Measurements from ENCODE around the gene SLC27A3.
A peak's percentile ranks its signal among the peaks of the same experiment; 100 is the strongest.

Gene SLC27A3

DNA sequence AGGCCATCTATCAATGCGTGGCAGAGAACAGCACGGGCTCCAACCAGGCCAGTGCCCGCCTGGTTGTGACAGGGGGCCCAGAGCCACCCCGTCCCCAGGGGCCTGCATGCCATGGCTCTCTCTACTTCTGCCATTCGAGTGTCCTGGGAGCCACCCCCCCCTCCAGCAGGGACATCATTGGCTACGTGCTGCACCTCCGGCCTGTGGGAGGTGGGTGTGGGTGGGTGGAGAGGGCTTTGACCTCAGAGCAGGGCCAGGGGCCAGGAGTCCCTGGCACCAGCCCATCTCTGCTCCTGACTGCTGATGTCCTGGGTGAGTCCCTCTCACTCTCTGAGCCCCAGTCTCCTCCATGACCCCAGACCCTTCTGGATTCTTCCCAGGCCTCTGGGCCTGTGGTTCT lies 25.3 kb downstream of the SLC27A3 start:
- DNase-seq (ENCODE audit: low read depth), result no peak

DNA sequence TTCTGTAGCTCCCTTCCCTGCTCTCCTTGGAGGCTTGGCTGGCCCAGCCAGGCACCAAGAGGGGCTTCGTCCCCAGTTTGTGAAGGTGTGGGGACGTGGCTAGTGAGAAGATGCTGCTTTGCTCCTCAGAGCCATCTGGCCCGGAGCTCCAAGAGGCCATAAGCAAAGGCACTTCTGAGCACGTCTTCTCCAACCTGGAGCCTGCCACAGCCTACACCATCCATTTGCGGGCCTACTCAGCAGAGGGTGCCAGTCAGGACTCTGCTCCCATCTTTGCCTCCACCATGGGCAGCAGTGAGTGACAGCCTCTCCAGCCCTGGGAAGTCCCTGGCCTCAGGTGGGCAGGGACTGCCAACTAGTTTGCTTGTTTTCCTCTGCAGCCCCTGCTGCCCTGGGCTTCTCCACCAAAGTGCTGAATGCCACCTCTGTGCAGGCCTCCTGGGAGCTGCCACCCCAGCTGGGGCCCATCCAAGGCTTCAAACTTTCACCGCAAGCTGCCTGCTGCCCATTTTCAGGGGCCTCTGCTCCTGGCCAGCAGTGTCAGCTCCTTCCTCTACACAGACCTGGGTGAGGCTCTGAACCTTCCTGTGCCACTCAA lies 25.9 kb downstream of the SLC27A3 start:
- no peak overlapping the region for H3K4me3 ChIP-seq (ENCODE audit: control insufficient read depth, low read depth, low read length)
- DNase-seq (ENCODE audit: low read depth), result no peak
- TF ChIP-seq, protein P1, sequence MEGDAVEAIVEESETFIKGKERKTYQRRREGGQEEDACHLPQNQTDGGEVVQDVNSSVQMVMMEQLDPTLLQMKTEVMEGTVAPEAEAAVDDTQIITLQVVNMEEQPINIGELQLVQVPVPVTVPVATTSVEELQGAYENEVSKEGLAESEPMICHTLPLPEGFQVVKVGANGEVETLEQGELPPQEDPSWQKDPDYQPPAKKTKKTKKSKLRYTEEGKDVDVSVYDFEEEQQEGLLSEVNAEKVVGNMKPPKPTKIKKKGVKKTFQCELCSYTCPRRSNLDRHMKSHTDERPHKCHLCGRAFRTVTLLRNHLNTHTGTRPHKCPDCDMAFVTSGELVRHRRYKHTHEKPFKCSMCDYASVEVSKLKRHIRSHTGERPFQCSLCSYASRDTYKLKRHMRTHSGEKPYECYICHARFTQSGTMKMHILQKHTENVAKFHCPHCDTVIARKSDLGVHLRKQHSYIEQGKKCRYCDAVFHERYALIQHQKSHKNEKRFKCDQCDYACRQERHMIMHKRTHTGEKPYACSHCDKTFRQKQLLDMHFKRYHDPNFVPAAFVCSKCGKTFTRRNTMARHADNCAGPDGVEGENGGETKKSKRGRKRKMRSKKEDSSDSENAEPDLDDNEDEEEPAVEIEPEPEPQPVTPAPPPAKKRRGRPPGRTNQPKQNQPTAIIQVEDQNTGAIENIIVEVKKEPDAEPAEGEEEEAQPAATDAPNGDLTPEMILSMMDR (conservative IDR thresholded peaks at IDR 0.05; ENCODE audit: control insufficient read depth, insufficient read depth, low read depth, low read length), result no peak

More for the DNA sequence above, 25.3 kb downstream of the SLC27A3 start:
- TF ChIP-seq, protein P1 (conservative IDR thresholded peaks at IDR 0.05; ENCODE audit: control insufficient read depth, insufficient read depth, low read depth, low read length), result no peak
- no peak overlapping the region for H3K4me3 ChIP-seq (ENCODE audit: control insufficient read depth, low read depth, low read length)

DNA sequence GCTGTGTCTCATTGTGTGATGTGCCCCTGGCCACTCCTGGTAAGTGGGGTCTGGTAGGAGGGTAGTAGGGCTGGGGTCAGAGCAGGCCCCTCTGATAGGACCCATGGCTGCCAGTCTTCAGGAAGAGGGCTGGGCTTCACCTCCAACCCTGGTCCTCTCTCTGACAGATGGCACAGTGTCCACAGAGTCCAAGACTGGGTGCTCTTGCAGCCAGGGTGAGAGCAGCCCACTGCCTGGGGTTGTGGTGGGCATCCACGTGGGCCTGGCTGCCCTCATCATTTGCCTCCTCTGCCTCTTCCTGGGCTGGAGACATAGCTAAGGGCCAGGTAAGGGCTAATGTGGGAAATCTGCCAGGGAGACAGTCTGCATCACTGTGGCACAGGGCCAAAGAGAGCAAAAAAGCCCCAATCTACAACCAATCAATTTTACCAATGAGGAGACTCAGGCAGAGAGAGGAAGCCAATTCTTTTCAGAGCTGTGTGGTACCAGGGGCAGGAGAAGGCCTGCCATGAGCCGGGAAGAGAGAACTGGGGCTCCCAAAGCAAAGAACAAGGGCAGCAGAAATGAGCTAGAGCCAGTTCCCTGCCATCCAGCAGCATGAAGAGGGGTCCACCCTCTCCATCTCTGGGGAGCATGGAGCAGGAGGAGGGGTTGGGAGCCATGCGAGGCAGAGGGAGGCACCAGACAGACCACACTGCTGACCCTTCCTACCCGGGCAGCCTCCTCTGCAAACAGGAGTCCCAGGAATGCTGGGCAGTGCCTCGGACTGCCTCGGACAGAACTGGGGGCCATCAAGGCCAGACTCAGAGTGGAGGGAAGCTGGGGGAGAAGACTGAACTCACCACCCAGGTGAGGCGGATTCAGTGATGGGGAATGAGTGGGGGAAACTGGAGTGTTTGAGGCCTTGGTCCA lies 26.8 kb downstream of the SLC27A3 start:
- peak; percentile 5 for DNase-seq (ENCODE audit: low read depth)
- TF ChIP-seq, protein P1 (conservative IDR thresholded peaks at IDR 0.05; ENCODE audit: control insufficient read depth, insufficient read depth, low read depth, low read length), result no peak
- no peak overlapping the region for H3K4me3 ChIP-seq (ENCODE audit: control insufficient read depth, low read depth, low read length)

DNA sequence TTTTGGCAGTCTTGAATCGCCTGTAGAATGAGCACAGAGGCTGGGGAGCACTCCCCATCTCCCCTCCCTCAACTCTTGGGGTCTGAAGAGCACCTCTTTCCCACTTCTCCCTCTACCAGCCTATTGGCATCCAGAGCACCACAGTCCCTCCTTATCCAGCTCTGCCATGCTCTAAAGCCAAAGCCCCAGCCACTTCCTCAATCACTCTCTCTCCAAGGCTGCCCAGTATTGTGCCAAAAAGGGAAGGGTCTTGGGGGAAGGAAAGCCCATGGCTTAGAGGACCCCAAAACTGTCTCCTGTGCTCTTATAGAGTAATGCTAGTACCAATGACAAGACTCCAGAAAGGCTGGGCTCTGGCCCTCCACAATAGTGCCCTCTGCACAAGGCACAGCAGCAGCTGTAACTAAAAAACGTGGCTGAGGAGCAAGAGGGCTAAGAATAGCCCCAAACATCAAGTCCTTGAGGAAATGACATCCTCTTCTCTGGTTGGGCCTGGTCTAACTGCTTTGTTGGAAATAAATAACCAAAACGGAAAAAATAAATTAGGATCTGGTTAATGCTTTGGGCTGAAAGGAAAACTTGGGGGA lies 28.4 kb downstream of the SLC27A3 start:
- DNase-seq (ENCODE audit: low read depth), result no peak
- H3K4me3 ChIP-seq (ENCODE audit: control insufficient read depth, low read depth, low read length), result no peak overlapping the region
- TF ChIP-seq, protein P1 (conservative IDR thresholded peaks at IDR 0.05; ENCODE audit: control insufficient read depth, insufficient read depth, low read depth, low read length), result no peak

DNA sequence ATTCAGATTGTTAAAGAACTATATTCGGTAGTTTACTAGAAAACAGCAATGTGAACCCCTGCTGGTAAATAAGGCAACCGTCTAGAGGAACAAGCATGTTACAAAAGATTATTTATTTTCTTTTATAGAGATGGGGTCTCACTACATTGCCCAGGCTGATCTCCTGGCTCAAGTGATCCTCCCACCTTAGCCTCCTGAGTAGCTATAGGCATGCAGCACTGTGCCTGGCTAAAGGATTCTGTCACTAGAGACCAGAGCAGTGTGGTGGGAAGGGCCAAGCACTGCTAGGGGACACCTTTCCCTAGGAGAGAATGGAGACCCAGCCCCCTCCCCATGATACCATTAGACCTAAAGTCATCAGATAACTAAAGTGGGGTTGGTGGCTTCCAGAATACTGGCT lies 28.9 kb downstream of the SLC27A3 start:
- DNase-seq (ENCODE audit: low read depth), result no peak
- no peak overlapping the region for H3K4me3 ChIP-seq (ENCODE audit: control insufficient read depth, low read depth, low read length)
- TF ChIP-seq, protein P1 (conservative IDR thresholded peaks at IDR 0.05; ENCODE audit: control insufficient read depth, insufficient read depth, low read depth, low read length), result no peak

DNA sequence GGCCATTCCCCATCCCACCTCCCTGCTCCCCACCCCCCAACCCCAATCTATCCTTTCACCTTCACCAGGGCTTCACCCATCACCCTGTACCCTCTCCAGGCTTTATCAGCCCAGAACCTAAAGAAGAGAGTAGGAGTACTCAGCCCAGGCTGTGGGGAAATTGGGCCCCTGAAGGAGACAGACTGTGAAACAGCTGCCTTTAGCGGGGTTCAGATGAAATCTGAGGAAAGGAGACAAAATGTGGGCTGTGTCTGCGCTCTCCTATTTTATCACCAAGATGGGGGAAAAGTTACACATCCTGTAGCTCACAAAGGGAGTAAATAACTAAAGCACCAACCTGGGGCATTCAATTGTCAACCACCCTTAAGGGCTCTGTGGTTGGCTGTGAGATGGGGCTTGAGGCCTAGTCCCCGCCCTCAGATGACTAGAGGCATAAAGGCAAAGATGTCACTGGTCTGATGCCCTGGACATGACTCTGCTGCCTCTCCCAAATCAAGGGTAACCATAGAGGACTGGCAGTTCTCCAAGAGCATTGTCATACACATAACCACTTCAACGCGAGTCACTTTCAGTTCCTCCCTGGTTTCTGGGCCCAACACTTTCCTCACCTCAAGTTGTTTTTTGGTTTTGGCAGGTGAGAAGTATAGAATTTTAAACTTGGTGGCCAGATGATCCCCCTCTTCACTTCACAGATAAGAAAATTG lies 30.0 kb downstream of the SLC27A3 start:
- peak; percentile 95 for DNase-seq (ENCODE audit: low read depth)
- TF ChIP-seq, protein P1 (conservative IDR thresholded peaks at IDR 0.05; ENCODE audit: control insufficient read depth, insufficient read depth, low read depth, low read length), result no peak
- H3K4me3 ChIP-seq (ENCODE audit: control insufficient read depth, low read depth, low read length), result no peak overlapping the region
